Right atrium auricular region (tissue), 2 donors: Measurements from ENCODE around the gene TK1. TPM values are rescaled to one million over a fixed set of nuclear protein-coding genes. Genes with fewer than 3 reads are reported as not detected.
"Not testable (repeated sequence)": the region's sequence is repeated elsewhere in the genome, so short reads cannot be mapped to it uniquely, and the experiment has no call there.

Source experiments
- DNase-seq: peaks from one replicate; pipeline ENCODE4 v3.0.0-alpha.2; 2019; ENCODE audit warnings: low spot score
- H3K27ac ChIP-seq, 2 donors: fragments of 200-600 bp; sonication (generic); 1 replicate in 1 of 2; 2 replicates in 1 of 2; pipeline ENCODE4 v1.5.1; 2016 to 2019
- H3K27me3 ChIP-seq, 2 donors: fragments of 200-600 bp; sonication (generic); one replicate each; pipeline versions ENCODE4 v1.5.1 to v1.6.0; 2017 to 2019
- H3K36me3 ChIP-seq: fragments of 200-600 bp; sonication (generic); one replicate; pipeline ENCODE4 v1.5.1; 2016
- H3K4me1 ChIP-seq, 2 donors: fragments of 200-600 bp; sonication (generic); one replicate each; pipeline versions ENCODE4 v1.5.1 to v1.6.0; 2017 to 2019
- H3K4me3 ChIP-seq, 2 donors: fragments of 200-600 bp; sonication (generic); 1 replicate in 1 of 2; 2 replicates in 1 of 2; pipeline ENCODE4 v1.5.1; 2017 to 2019; ENCODE audit warnings: mild to moderate bottlenecking in 1 of 2, moderate library complexity in 1 of 2
- H3K9me3 ChIP-seq, 2 donors: fragments of 200-600 bp; sonication (generic); one replicate each; pipeline ENCODE4 v1.5.1; 2019
- CTCF ChIP-seq, 2 donors: fragments of 200-600 bp; sonication (generic); IDR thresholded peaks; one replicate each; pipeline ENCODE4 v1.5.1; 2019; ENCODE audit warnings: antibody characterized with exemption in 2 of 2
- total RNA-seq, 2 donors: library from RNA; depleted of rRNA; stranded (reverse); fragments of >200 nt; gene quantifications; one replicate each; pipeline ENCODE4 v1.1.0, GENCODE V29; 2016

TK1 gene
- total RNA-seq = 1 to 10 TPM; 2.2 TPM

GRCh38 chr17:78186692-78187595 lies at the start of gene TK1, which contains the start of gene AFMID:
Gene TK1 (minus strand): TSS chr17:78187052. CDS start chr17:78186994, 58 bp downstream.
Gene AFMID (plus strand): TSS chr17:78187362. CDS start chr17:78187371, 9 bp downstream.
- Histone ChIP-seq H3K4me3 (peak within 1 kb of the TSS; percentile 32 to 61), H3K4me1 (peaks cover 0 to 28% of the 10 kb centered on the region in 2 donors), H3K27me3 (no peaks in the 10 kb centered on the region), H3K27ac (peak within 1 kb of the TSS; percentile 42 to 79), H3K9me3 (no peaks in the 10 kb centered on the region), H3K36me3 (peaks cover 11% of the 10 kb centered on the region)
- peak; percentile 97 for DNase-seq
- TF ChIP-seq CTCF (IDR thresholded peaks at IDR 0.05) = peak; percentile 81 to 89

GRCh38 chr17:78235885-78236284 lies 49.0 kb upstream of the TK1 start:
- no peak for TF ChIP-seq CTCF (IDR thresholded peaks at IDR 0.05)
- Histone ChIP-seq H3K27ac (no peak overlapping the region), H3K4me3 (no peak overlapping the region), H3K36me3 (no peaks in the 10 kb centered on the region), H3K27me3 (peaks cover 0 to 14% of the 10 kb centered on the region in 2 donors), H3K9me3 (no peaks in the 10 kb centered on the region), H3K4me1 (peaks cover 0 to 3% of the 10 kb centered on the region in 2 donors)
- no peak for DNase-seq

- H3K27me3 ChIP-seq = peaks cover 0 to 14% of the 10 kb centered on the region in 2 donors
- not testable (repeated sequence) for H3K4me1 ChIP-seq, H3K4me3 ChIP-seq, DNase-seq, H3K27ac ChIP-seq, H3K36me3 ChIP-seq, H3K9me3 ChIP-seq
Observed at GRCh38 chr17:78235022-78235421, 48.2 kb upstream of the TK1 start.

GRCh38 chr17:78234261-78234865 lies 47.5 kb upstream of the TK1 start:
- Histone ChIP-seq H3K4me1 (peaks cover 0 to 3% of the 10 kb centered on the region in 2 donors), H3K9me3 (no peaks in the 10 kb centered on the region), H3K27ac (no peak overlapping the region), H3K36me3 (no peaks in the 10 kb centered on the region), H3K27me3 (peaks cover 0 to 14% of the 10 kb centered on the region in 2 donors), H3K4me3 (no peak overlapping the region)
- no peak for TF ChIP-seq CTCF (IDR thresholded peaks at IDR 0.05)
- no peak for DNase-seq

- no peak for TF ChIP-seq CTCF (IDR thresholded peaks at IDR 0.05)
- H3K27me3 ChIP-seq = peaks cover 0 to 14% of the 10 kb centered on the region in 2 donors
- no peak for DNase-seq
- no peak overlapping the region for H3K27ac ChIP-seq
- H3K4me3 ChIP-seq = no peak overlapping the region
- H3K36me3 ChIP-seq = no peaks in the 10 kb centered on the region
- no peaks in the 10 kb centered on the region for H3K9me3 ChIP-seq
- H3K4me1 ChIP-seq = peaks cover 0 to 3% of the 10 kb centered on the region in 2 donors
Observed at GRCh38 chr17:78233678-78234077, 46.8 kb upstream of the TK1 start.

- Histone ChIP-seq H3K9me3 (no peaks in the 10 kb centered on the region), H3K36me3 (no peaks in the 10 kb centered on the region), H3K27me3 (peaks cover 0 to 14% of the 10 kb centered on the region in 2 donors), H3K4me1 (peaks cover 0 to 3% of the 10 kb centered on the region in 2 donors), H3K4me3 (no peak overlapping the region), H3K27ac (no peak overlapping the region)
- DNase-seq = no peak
- no peak for TF ChIP-seq CTCF (IDR thresholded peaks at IDR 0.05)
Observed at GRCh38 chr17:78232859-78233173, 46.0 kb upstream of the TK1 start.
